HEK293 (cell line): ENCODE data around the gene DDR1.

ENCODE experiments used
- CTCF ChIA-PET: fragments of 350-600 bp; formaldehyde crosslinking; extraction: SDS; loops from one replicate; lab custom pipeline; 2021; ENCODE audit warnings: antibody characterized with exemption; lab: Yijun Ruan, JAX
- POLR2A ChIA-PET: fragments of 300-600 bp; formaldehyde crosslinking; extraction: SDS; loops from one replicate; lab custom pipeline; 2020; ENCODE audit warnings: antibody characterized with exemption, inconsistent platforms; lab: Yijun Ruan, JAX
- H3K27ac ChIP-seq: fragments of 200-500 bp; sonication (Bioruptor generic); 2 replicates; pipeline ENCODE4 v1.5.1; 2014; ENCODE audit warnings: low read depth, low read length, control low read depth, inconsistent platforms; ENCODE audit errors: extremely low read depth
- H3K36me3 ChIP-seq, 2 experiments: fragments of 200-500 bp in 1 of 2; sonication (Bioruptor generic) in 1 of 2; 1 replicate in 1 of 2; 2 replicates in 1 of 2; pipeline ENCODE4 v1.5.1; 2014 to 2017; ENCODE audit warnings: inconsistent platforms in 2 of 2, low read length in 2 of 2; ENCODE audit not compliant: control insufficient read depth in 2 of 2, insufficient read depth in 1 of 2
- H3K4me1 ChIP-seq: fragments of 200-500 bp; sonication (Bioruptor generic); 2 replicates; pipeline ENCODE4 v1.5.1; 2014; ENCODE audit warnings: mild to moderate bottlenecking, low read length, inconsistent platforms; ENCODE audit not compliant: control insufficient read depth, insufficient read depth
- H3K4me3 ChIP-seq: 2 replicates; pipeline ENCODE4 v1.5.1; 2011; ENCODE audit warnings: low read depth, mild to moderate bottlenecking, control low read depth, low read length, moderate library complexity
- H3K9me3 ChIP-seq: fragments of 200-500 bp; sonication (Bioruptor generic); 2 replicates; pipeline ENCODE4 v1.5.1; 2014; ENCODE audit warnings: low read depth, low read length, inconsistent platforms; ENCODE audit not compliant: control insufficient read depth, insufficient read depth
- HOXA7 ChIP-seq: sonication (generic); formaldehyde crosslinking; IDR thresholded peaks from 2 replicates; pipeline ENCODE4 v1.8.1; 2022; ENCODE audit warnings: missing genetic modification reagents, borderline replicate concordance
- KLF16 ChIP-seq: fragments of 450-650 bp; formaldehyde crosslinking; IDR thresholded peaks from 2 replicates; pipeline ENCODE4 v1.5.1; 2017; ENCODE audit warnings: missing biosample characterization, missing genetic modification characterization
- MZF1 ChIP-seq: fragments of 450-650 bp; formaldehyde crosslinking; IDR thresholded peaks from 2 replicates; pipeline ENCODE4 v1.5.1; 2017; ENCODE audit warnings: missing biosample characterization, missing genetic modification characterization, borderline replicate concordance
- SP7 ChIP-seq: fragments of 450-650 bp; formaldehyde crosslinking; IDR thresholded peaks from 2 replicates; pipeline ENCODE4 v1.5.1; 2016; ENCODE audit warnings: missing biosample characterization, missing genetic modification characterization
- ZBTB48 ChIP-seq: fragments of 450-650 bp; formaldehyde crosslinking; IDR thresholded peaks from 2 replicates; pipeline ENCODE4 v1.5.1; 2016; ENCODE audit warnings: missing biosample characterization, missing genetic modification characterization
- ZFHX2 ChIP-seq: fragments of 450-650 bp; formaldehyde crosslinking; conservative IDR thresholded peaks from 2 replicates; pipeline ENCODE4 v1.5.1; 2016; ENCODE audit warnings: missing biosample characterization, missing genetic modification characterization
- ZNF10 ChIP-seq: fragments of 450-650 bp; formaldehyde crosslinking; IDR thresholded peaks from 2 replicates; pipeline ENCODE4 v1.5.1; 2017; ENCODE audit warnings: missing biosample characterization, missing genetic modification characterization
- ZNF140 ChIP-seq: fragments of 450-650 bp; formaldehyde crosslinking; IDR thresholded peaks from 2 replicates; pipeline ENCODE4 v1.5.1; 2016; ENCODE audit warnings: missing biosample characterization, missing genetic modification characterization
- ZNF174 ChIP-seq: fragments of 450-650 bp; formaldehyde crosslinking; IDR thresholded peaks from 2 replicates; pipeline ENCODE4 v1.5.0; 2017; ENCODE audit warnings: missing biosample characterization, mild to moderate bottlenecking, missing genetic modification characterization
- ZNF184 ChIP-seq: fragments of 450-650 bp; IDR thresholded peaks from 2 replicates; pipeline ENCODE4 v1.5.1; 2018; ENCODE audit warnings: missing biosample characterization, mild to moderate bottlenecking, missing genetic modification characterization
- ZNF19 ChIP-seq: fragments of 450-650 bp; formaldehyde crosslinking; IDR thresholded peaks from 2 replicates; pipeline ENCODE4; 2016; ENCODE audit warnings: missing biosample characterization, missing genetic modification characterization, low read depth
- ZNF223 ChIP-seq: fragments of 450-650 bp; formaldehyde crosslinking; IDR thresholded peaks from 2 replicates; pipeline ENCODE4 v1.5.1; 2016; ENCODE audit warnings: missing biosample characterization, missing genetic modification characterization
- ZNF24 ChIP-seq: fragments of 450-650 bp; formaldehyde crosslinking; IDR thresholded peaks from 2 replicates; pipeline ENCODE4 v1.5.1; 2016; ENCODE audit warnings: missing biosample characterization, missing genetic modification characterization
- ZNF248 ChIP-seq: fragments of 450-650 bp; formaldehyde crosslinking; IDR thresholded peaks from 2 replicates; pipeline ENCODE4 v1.5.1; 2017; ENCODE audit warnings: missing biosample characterization, missing genetic modification characterization
- ZNF274 ChIP-seq, 2 experiments: fragments of 200-500 bp in 1 of 2; fragments of 450-650 bp in 1 of 2; sonication (Bioruptor generic) in 1 of 2; formaldehyde crosslinking in 1 of 2; IDR thresholded peaks; 2 replicates each; pipeline versions ENCODE4 v1.5.1 to v1.6.1; 2014 to 2016; ENCODE audit warnings: borderline replicate concordance in 1 of 2, inconsistent platforms in 1 of 2, low read length in 1 of 2, missing biosample characterization in 1 of 2, missing genetic modification characterization in 1 of 2
- ZNF391 ChIP-seq: fragments of 450-650 bp; formaldehyde crosslinking; IDR thresholded peaks from 2 replicates; pipeline ENCODE4 v1.5.1; 2016; ENCODE audit warnings: low read depth, missing biosample characterization, missing genetic modification characterization, borderline replicate concordance
- ZNF416 ChIP-seq: fragments of 450-650 bp; formaldehyde crosslinking; IDR thresholded peaks from 2 replicates; pipeline ENCODE4 v1.5.1; 2016; ENCODE audit warnings: missing biosample characterization, missing genetic modification characterization
- ZNF571 ChIP-seq: fragments of 450-650 bp; formaldehyde crosslinking; IDR thresholded peaks from 2 replicates; pipeline ENCODE4 v1.5.0; 2017; ENCODE audit warnings: missing biosample characterization, missing genetic modification characterization
- ZNF596 ChIP-seq: fragments of 450-650 bp; IDR thresholded peaks from 2 replicates; pipeline ENCODE4 v1.5.0; 2018; ENCODE audit warnings: missing biosample characterization, mild to moderate bottlenecking, missing genetic modification characterization, moderate library complexity
- ZNF621 ChIP-seq: fragments of 450-650 bp; formaldehyde crosslinking; IDR thresholded peaks from 2 replicates; pipeline ENCODE4 v1.5.1; 2017; ENCODE audit warnings: missing biosample characterization, missing genetic modification characterization
- ZNF623 ChIP-seq: fragments of 450-650 bp; formaldehyde crosslinking; IDR thresholded peaks from 2 replicates; pipeline ENCODE4 v1.5.1; 2016; ENCODE audit warnings: missing biosample characterization, missing genetic modification characterization
- ZNF658 ChIP-seq: fragments of 450-650 bp; formaldehyde crosslinking; IDR thresholded peaks from 2 replicates; pipeline ENCODE4; 2016; ENCODE audit warnings: missing biosample characterization, missing genetic modification characterization
- ZNF664 ChIP-seq: fragments of 450-650 bp; formaldehyde crosslinking; IDR thresholded peaks from 2 replicates; pipeline ENCODE4 v1.5.1; 2016; ENCODE audit warnings: missing biosample characterization, missing genetic modification characterization
- ZNF837 ChIP-seq: fragments of 450-650 bp; formaldehyde crosslinking; IDR thresholded peaks from 2 replicates; pipeline ENCODE4 v1.5.1; 2016; ENCODE audit warnings: missing biosample characterization, missing genetic modification characterization
- ZXDB ChIP-seq: fragments of 450-650 bp; formaldehyde crosslinking; IDR thresholded peaks from 2 replicates; pipeline ENCODE4 v1.5.1; 2016; ENCODE audit warnings: missing biosample characterization, missing genetic modification characterization
- TF ChIP-seq, protein P1 (sequence below): fragments of 450-650 bp; formaldehyde crosslinking; IDR thresholded peaks from 2 replicates; pipeline ENCODE4 v1.5.1; 2016; ENCODE audit warnings: missing biosample characterization, missing genetic modification characterization
- TF ChIP-seq, protein P2 (sequence below): fragments of 450-650 bp; formaldehyde crosslinking; IDR thresholded peaks from 2 replicates; pipeline ENCODE4 v1.5.1; 2017; ENCODE audit warnings: missing biosample characterization, missing genetic modification characterization
- TF ChIP-seq, protein P3 (sequence below): fragments of 450-650 bp; formaldehyde crosslinking; IDR thresholded peaks from 2 replicates; pipeline ENCODE4 v1.5.1; 2016; ENCODE audit warnings: missing biosample characterization, missing genetic modification characterization

The DDR1 gene

GRCh38 chr6:30928677-30929076 lies 44.4 kb downstream of the DDR1 start (continued):
- no peak for TF ChIP-seq MZF1

GRCh38 chr6:30930506-30930905 lies 46.2 kb downstream of the DDR1 start:
- Histone ChIP-seq H3K9me3 (no peaks in the 10 kb centered on the region), H3K27ac (no peak overlapping the region), H3K4me3 (no peak overlapping the region), H3K36me3 (peaks cover 10 to 27% of the 10 kb centered on the region in 2 experiments; a peak in 2 of 3 replicates), H3K4me1 (no peaks in the 10 kb centered on the region)
- ChIA-PET CTCF (interaction anchor here (0.8 to 2.9 kb wide), 4 partner anchors 12 to 149 kb away, joined by 3 to 15 read pairs (median 4); no protein-coding TSS in a partner anchor), POLR2A (interaction anchor here (0.6 to 1.1 kb wide), 2 partner anchors 84 to 149 kb away, joined by 3 read pairs; no protein-coding TSS in a partner anchor)
- TF ChIP-seq ZNF19, result no peak
- TF ChIP-seq ZNF248 (tag by site-specific recombination), result no peak
- no peak for TF ChIP-seq ZNF391 (tag by site-specific recombination)
- no peak for TF ChIP-seq KLF16 (tag by site-specific recombination)
- TF ChIP-seq ZFHX2, result no peak
- TF ChIP-seq ZNF623 (tag by site-specific recombination), result no peak
- no peak for TF ChIP-seq ZNF621 (tag by site-specific recombination)
- TF ChIP-seq ZNF571 (tag by site-specific recombination), result no peak
- no peak for TF ChIP-seq ZNF140 (tag by site-specific recombination)
- no peak for TF ChIP-seq ZNF837
- no peak for TF ChIP-seq ZNF596 (tag by site-specific recombination)
- no peak for TF ChIP-seq ZNF10 (tag by site-specific recombination)
- TF ChIP-seq, protein P1, sequence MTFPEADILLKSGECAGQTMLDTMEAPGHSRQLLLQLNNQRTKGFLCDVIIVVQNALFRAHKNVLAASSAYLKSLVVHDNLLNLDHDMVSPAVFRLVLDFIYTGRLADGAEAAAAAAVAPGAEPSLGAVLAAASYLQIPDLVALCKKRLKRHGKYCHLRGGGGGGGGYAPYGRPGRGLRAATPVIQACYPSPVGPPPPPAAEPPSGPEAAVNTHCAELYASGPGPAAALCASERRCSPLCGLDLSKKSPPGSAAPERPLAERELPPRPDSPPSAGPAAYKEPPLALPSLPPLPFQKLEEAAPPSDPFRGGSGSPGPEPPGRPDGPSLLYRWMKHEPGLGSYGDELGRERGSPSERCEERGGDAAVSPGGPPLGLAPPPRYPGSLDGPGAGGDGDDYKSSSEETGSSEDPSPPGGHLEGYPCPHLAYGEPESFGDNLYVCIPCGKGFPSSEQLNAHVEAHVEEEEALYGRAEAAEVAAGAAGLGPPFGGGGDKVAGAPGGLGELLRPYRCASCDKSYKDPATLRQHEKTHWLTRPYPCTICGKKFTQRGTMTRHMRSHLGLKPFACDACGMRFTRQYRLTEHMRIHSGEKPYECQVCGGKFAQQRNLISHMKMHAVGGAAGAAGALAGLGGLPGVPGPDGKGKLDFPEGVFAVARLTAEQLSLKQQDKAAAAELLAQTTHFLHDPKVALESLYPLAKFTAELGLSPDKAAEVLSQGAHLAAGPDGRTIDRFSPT (tag by site-specific recombination), result no peak

GRCh38 chr6:30931272-30931671 lies 47.0 kb downstream of the DDR1 start:
- TF ChIP-seq, protein P2, sequence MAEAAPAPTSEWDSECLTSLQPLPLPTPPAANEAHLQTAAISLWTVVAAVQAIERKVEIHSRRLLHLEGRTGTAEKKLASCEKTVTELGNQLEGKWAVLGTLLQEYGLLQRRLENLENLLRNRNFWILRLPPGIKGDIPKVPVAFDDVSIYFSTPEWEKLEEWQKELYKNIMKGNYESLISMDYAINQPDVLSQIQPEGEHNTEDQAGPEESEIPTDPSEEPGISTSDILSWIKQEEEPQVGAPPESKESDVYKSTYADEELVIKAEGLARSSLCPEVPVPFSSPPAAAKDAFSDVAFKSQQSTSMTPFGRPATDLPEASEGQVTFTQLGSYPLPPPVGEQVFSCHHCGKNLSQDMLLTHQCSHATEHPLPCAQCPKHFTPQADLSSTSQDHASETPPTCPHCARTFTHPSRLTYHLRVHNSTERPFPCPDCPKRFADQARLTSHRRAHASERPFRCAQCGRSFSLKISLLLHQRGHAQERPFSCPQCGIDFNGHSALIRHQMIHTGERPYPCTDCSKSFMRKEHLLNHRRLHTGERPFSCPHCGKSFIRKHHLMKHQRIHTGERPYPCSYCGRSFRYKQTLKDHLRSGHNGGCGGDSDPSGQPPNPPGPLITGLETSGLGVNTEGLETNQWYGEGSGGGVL (tag by site-specific recombination), result no peak
- no peak for TF ChIP-seq ZBTB48 (tag by site-specific recombination)
- no peak for TF ChIP-seq ZNF24 (tag by site-specific recombination)
- TF ChIP-seq ZNF664 (tag by site-specific recombination), result no peak
- no peak for TF ChIP-seq ZNF274 (IDR thresholded peaks at IDR 0.05; ENCODE audit: low read length)
- TF ChIP-seq ZNF274 (tag by site-specific recombination; IDR thresholded peaks at IDR 0.05; ENCODE audit: borderline replicate concordance), result no peak
- TF ChIP-seq ZNF658 (tag by site-specific recombination), result no peak
- TF ChIP-seq ZNF416 (tag by site-specific recombination), result no peak
- no peak for TF ChIP-seq ZNF174 (tag by site-specific recombination)
- TF ChIP-seq, protein P3, sequence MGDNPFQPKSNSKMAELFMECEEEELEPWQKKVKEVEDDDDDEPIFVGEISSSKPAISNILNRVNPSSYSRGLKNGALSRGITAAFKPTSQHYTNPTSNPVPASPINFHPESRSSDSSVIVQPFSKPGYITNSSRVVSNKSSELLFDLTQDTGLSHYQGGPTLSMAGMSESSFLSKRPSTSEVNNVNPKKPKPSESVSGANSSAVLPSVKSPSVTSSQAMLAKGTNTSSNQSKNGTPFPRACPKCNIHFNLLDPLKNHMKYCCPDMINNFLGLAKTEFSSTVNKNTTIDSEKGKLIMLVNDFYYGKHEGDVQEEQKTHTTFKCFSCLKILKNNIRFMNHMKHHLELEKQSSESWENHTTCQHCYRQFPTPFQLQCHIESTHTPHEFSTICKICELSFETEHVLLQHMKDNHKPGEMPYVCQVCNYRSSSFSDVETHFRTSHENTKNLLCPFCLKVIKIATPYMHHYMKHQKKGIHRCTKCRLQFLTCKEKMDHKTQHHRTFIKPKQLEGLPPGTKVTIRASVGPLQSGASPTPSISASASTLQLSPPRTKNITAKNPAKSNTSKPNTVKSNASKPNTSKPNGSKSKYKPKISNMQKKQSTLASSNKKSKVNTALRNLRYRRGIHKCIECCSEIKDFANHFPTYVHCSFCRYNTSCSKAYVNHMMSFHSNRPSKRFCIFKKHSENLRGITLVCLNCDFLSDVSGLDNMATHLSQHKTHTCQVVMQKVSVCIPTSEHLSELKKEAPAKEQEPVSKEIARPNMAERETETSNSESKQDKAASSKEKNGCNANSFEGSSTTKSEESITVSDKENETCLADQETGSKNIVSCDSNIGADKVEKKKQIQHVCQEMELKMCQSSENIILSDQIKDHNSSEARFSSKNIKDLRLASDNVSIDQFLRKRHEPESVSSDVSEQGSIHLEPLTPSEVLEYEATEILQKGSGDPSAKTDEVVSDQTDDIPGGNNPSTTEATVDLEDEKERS (tag by site-specific recombination), result no peak
- no peak for TF ChIP-seq ZXDB
- TF ChIP-seq ZNF223 (tag by site-specific recombination), result no peak
- TF ChIP-seq SP7, result no peak
- TF ChIP-seq ZNF184 (tag by site-specific recombination), result no peak
- no peak for TF ChIP-seq HOXA7 (CRISPR knock-in tag)
- TF ChIP-seq, all 188 proteins: peak for 0
- Histone ChIP-seq H3K4me1 (no peaks in the 10 kb centered on the region), H3K4me3 (no peak overlapping the region), H3K9me3 (no peaks in the 10 kb centered on the region), H3K36me3 (peaks cover 8 to 19% of the 10 kb centered on the region in 2 experiments; a peak in 2 of 3 replicates), H3K27ac (no peak overlapping the region)
- CTCF ChIA-PET, result interaction anchor here (0.8 to 1.3 kb wide), 3 partner anchors 24 to 156 kb away, joined by 3 to 7 read pairs (median 6); no protein-coding TSS in a partner anchor
- POLR2A ChIA-PET, result no interaction called here
